CD4-positive, alpha-beta T cell treated with Interleukin-17A for 4 hours (primary cell): ENCODE results near the gene MCM8.

Experiments used
- DNase-seq: peaks from one replicate; pipeline ENCODE4 v3.0.0-alpha.2; 2020; ENCODE audit warnings: mixed read lengths

The MCM8 gene

GRCh38 chr20:5950271-5951031 is at the start of gene MCM8, which contains the start of gene TRMT6:
Gene MCM8, plus strand, starts transcription at chr20:5950652. Its CDS starts 1,364 bp downstream, at chr20:5952016.
Gene TRMT6, minus strand, starts transcription at chr20:5950533. Its CDS starts 128 bp downstream, at chr20:5950405.
- DNase-seq = peak; percentile 97

- no peak for DNase-seq
Measured at GRCh38 chr20:5900908-5901307, 49.5 kb upstream of the MCM8 start.

- DNase-seq = no peak
Measured at GRCh38 chr20:5908981-5909380, 41.5 kb upstream of the MCM8 start.

DNA sequence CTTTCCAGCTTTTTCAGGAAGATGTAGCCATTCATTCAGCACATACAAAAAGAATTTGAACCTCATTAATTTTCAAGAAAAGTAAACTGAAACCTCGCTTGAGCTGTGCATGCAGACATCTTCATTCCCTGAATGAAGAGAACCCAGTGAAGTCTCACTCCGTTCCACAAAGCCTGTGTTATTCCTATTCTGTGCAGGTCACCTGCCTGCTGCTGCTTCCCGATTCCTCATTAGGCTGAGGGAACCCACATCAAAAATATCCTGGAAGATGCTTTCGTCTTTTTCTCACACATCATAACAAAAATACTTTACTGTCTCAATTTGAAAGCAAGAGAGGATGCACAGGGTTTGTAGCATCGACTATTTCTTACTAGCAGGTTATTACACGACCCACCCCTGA is 40.3 kb upstream of the MCM8 start:
- DNase-seq = no peak

DNA sequence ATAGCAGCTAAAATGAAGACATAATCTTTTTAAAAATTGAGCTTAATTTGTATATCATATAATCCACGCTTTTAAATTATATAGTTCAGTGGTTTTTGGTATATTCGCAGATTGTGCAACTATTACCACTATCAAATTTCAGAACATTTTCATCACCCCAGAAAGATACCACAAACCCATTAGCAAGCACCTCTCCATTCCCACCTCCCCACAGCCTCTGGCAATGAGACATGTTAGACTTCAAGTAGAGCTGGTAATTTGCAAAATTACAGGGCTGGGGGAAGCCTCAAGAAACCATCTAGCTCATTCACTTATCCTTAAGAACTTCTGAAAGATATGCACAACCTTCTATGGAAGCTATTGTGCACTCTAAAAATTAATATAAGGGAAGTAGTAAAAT is 37.3 kb upstream of the MCM8 start:
- DNase-seq = no peak

DNA sequence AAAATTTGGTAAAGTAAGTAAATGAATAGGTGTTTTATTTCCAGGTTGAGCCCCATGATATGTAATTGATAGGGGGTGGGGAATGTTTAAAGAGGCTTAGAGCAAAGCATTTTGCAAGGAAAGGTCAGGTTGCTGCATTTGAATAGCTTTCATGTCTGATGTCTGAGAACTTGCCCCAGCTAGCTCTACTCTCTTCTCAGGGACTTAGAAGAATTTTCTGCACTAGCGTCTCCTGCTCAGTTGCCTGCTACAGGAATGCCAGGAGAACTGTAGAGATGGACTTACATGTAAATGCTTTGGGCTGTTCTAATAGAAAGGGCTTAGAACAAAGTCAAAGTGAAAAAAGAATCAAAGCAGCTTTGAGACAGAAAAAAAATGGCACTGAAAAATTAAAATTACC is 35.6 kb upstream of the MCM8 start:
- DNase-seq = no peak

GRCh38 chr20:5918856-5919625 is 31.4 kb upstream of the MCM8 start:
- peak; percentile 32 for DNase-seq

GRCh38 chr20:5919626-5920544 is 30.6 kb upstream of the MCM8 start:
- peak; percentile 15 for DNase-seq

DNA sequence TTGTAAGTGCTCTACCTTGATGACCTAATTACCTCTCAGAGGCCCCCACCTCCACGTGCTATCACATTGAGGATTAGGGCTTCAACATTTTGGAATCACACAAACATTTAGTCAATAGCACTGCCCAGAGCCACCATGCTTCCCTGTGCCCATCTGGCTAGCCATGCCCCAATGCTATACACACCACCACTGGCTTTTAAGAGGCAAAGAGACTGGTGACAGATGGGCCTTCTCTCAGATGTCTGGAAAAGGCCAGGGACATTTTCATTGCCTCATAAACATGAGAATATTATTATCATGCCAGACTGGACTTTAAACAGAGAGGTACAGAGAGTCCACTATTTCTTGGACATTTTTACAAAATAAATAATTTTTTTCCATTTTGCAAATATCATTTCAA is 29.9 kb upstream of the MCM8 start:
- no peak for DNase-seq

DNA sequence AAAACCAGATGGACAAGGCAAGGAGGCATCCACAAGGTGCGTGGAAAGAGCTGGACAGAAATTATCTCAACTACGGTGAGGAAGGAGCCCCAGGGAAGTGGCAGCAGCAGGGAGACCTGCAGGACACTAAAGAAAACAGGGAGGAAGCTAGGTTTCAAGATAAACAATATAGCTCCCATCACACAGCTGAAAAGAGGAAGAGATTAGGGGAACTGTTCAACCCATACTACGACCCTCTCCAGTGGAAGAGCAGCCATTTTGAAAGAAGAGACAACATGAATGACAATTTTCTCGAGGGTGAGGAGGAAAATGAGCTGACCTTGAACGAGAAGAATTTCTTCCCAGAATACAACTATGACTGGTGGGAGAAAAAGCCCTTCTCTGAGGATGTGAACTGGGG is 27.0 kb upstream of the MCM8 start:
- no peak for DNase-seq

- DNase-seq = no peak
Measured at GRCh38 chr20:5925551-5925950, 24.9 kb upstream of the MCM8 start.

- DNase-seq = no peak
Measured at GRCh38 chr20:5927749-5928462, 22.5 kb upstream of the MCM8 start.

DNA sequence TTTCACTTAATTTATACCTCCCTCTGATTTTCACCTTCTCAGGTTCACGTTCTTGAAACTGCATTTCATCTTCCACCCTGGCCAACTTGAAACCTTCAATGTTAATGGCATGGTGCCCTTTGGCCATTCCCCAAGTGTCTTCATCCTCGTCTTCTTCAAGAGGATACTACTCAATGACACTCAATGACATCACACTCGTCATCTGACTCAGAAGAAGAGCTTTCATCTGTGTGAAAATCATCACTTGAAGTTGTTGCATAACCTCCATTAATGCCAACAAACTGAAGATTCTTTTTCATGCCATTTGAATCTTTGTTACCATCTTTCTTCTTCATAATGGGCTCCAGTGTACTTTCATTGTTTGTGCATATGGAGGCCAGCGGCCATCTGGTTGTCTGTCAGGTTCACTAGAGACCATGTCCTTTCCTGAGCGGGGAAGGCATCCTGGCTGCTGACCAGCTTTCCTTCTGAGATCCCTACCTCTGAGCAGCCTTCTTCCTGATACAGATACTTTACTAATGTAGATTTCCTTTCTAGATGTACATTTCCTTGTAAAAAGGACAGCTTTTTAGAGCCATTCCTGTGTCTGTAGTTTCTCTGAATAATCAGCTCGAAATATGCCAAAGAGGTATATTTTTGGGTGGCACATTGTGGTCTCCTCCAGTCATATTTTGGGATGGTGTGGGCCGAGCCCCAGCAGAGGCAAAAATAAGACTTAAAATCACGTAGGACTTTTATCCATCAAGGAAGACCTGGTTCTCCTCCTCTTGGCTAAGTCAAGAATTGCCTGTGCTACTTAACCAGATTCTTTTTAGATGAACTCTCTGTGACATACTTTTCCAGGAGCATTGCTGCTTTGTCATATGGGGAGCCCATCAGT is 21.4 kb upstream of the MCM8 start:
- DNase-seq = no peak

GRCh38 chr20:5931411-5931810 is 19.0 kb upstream of the MCM8 start:
- no peak for DNase-seq

GRCh38 chr20:5932796-5933195 is 17.7 kb upstream of the MCM8 start:
- DNase-seq = no peak

DNA sequence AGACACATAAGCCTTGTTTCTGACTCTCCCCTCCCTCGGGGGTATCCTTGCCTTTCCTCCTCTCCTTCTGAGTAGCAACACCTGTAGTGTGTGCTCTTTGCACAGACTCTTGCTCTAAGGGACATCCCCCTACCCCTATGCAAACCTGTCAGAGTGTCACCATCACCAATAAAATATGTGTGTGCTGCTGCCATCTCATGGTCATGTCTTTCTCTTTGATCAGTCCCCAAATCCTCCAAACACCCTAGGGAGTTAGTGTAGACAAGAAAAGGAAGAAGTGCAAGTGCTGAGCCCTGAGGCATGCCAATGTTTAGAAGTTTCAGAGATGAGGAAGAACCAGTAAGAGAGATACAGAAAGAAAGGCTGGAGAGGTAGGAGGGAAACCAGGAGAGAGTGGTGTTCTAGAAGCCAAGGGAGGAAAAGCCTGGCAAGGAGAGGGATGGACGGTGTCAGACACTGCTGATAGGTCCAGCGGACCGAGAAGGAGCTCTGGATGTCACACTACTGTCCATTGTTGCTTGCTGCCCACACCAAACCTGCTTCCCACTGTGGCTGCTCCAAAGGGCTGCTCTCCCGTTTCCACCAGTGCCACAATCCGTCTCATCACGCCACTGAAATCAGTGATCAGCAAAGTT is 16.5 kb upstream of the MCM8 start:
- peak; percentile 7 for DNase-seq

- no peak for DNase-seq
Measured at GRCh38 chr20:5935384-5935783, 15.1 kb upstream of the MCM8 start.

GRCh38 chr20:5936238-5936637 is 14.2 kb upstream of the MCM8 start:
- DNase-seq = no peak

- DNase-seq = no peak
Measured at GRCh38 chr20:5938456-5939029, 11.9 kb upstream of the MCM8 start.

DNA sequence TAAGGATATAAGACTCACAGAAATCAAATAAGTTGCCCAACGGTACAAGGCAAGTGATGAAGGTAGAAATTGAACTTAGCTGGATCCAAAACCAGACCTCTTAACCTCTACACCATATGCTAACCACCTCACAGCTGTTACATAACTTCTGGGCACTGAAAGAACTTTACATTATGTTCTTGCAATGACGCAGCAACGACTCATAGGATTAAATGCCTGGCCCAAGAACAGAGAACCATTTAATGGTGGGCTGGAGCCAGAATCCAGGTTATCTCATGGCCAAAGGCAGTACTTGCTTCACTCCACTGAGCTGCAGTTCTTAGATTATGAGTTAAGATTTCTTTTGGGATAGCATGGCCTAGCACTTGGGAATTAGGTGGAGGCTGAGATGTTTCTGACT is 4.5 kb upstream of the MCM8 start:
- DNase-seq = no peak

DNA sequence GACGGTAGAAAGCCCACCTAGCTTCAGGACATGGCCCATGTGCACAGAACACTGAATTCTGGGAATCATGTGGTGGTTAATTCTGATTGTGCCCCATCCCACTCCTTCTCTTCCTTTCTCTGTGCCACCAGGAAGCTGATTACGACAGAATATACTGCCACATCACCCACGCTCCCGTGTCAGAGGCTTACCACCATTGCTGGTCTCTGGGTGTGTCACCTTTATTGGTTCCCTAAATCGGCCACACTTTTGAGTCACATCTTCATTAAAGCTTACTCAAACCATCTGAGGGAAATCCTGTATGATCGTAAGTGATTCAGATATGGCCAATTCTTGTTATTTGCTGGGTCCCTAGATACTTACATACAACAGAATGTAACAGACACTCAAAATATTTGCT is 3.2 kb upstream of the MCM8 start:
- no peak for DNase-seq
